ENCODE results near the gene ACSF3. TPM values are rescaled to one million over a fixed set of nuclear protein-coding genes. Genes with fewer than 3 reads are reported as not detected.
"Not testable (repeated sequence)": the region's sequence is repeated elsewhere in the genome, so short reads cannot be mapped to it uniquely, and the experiment has no call there.

The ACSF3 gene
- total RNA-seq, 4 donors from 2014 or later, result 17.8 to 20.7 (median 19.4) TPM

DNA sequence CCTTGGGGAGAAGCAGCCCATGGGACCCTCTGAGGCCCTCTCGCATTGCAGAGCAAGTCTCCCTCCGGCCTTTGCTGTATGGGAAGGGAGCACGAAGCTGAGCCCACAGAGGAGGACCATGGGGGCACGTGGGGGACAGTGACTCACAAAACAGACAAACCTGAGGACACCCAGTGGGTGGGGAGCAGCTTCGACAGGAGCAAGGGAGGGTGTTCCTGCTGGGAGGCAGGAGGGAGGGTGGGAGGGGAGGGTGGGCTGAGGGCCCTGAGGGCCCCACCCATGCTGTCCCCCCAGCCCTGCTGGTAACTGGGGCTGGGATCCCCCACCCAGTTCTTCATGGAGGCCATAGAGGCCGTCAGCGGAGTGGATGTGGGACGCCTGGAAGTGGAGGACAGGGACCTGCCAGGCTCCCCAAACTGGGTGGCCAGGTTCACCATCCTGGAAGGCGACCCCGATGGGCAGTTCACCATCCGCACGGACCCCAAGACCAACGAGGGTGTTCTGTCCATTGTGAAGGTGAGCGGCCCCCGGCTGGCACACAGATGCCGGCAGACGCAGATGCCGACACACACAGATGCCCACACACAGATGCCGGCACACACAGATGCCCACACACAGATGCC, 94.2 kb downstream of the ACSF3 start:
- DNase-seq, result no peak
- H3K9me3 ChIP-seq, result no peaks in the 10 kb centered on the region
- H3K27ac ChIP-seq, result no peak overlapping the region
- intact Hi-C loops (cut with DNase I; ENCODE audit: low total_unique reads), result no loop called here
- no peaks in the 10 kb centered on the region for H3K4me1 ChIP-seq
- ATAC-seq, result peak in 1 of 2 donors; percentile 9
- no peak for TF ChIP-seq POLR2A (IDR thresholded peaks at IDR 0.05)
- TF ChIP-seq, protein P1, sequence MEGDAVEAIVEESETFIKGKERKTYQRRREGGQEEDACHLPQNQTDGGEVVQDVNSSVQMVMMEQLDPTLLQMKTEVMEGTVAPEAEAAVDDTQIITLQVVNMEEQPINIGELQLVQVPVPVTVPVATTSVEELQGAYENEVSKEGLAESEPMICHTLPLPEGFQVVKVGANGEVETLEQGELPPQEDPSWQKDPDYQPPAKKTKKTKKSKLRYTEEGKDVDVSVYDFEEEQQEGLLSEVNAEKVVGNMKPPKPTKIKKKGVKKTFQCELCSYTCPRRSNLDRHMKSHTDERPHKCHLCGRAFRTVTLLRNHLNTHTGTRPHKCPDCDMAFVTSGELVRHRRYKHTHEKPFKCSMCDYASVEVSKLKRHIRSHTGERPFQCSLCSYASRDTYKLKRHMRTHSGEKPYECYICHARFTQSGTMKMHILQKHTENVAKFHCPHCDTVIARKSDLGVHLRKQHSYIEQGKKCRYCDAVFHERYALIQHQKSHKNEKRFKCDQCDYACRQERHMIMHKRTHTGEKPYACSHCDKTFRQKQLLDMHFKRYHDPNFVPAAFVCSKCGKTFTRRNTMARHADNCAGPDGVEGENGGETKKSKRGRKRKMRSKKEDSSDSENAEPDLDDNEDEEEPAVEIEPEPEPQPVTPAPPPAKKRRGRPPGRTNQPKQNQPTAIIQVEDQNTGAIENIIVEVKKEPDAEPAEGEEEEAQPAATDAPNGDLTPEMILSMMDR (IDR thresholded peaks at IDR 0.05 in 4 of 5, conservative IDR thresholded peaks at IDR 0.05 in 1 of 5), result no peak
- in situ Hi-C loops (cut with MboI; ENCODE audit: low sequenced_read_pairs in 4 of 4), result no loop called here
- no peak overlapping the region for H3K4me3 ChIP-seq
- peaks cover 0 to 5% of the 10 kb centered on the region in 2 donors for H3K36me3 ChIP-seq
- no peaks in the 10 kb centered on the region for H3K27me3 ChIP-seq

DNA sequence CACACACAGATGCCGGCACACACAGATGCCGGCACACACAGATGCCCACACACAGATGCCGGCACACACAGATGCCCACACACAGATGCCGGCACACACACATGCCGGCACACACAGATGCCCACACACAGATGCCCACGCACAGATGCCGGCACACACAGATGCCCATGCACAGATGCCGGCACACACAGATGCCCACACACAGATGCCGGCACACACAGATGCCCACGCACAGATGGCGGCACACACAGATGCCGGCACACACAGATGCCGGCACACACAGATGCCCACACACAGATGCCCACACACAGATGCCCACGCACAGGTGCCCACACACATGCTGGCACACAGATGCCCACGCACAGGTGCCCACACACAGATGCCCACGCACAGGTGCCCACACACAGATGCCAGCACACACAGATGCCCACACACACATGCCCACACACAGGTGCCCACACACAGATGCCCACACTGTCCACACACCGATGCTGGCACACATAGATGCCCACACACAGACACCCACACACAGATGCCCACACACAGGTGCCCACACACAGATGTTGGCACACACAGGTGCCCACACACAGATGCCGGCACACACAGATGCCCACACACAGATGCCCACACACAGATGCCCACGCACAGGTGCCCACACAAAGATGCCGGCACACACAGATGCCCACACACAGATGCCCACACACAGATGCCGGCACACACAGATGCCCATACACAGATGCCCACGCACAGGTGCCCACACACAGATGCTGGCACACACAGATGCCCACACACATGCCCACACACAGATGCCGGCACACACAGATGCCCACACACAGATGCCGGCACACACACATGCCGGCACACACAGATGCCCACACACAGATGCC, 95.1 kb downstream of the ACSF3 start:
- H3K27me3 ChIP-seq; H3K27ac ChIP-seq; in situ Hi-C loops (cut with MboI; ENCODE audit: low sequenced_read_pairs in 4 of 4); H3K4me1 ChIP-seq; ATAC-seq; intact Hi-C loops (cut with DNase I; ENCODE audit: low total_unique reads); H3K36me3 ChIP-seq; H3K9me3 ChIP-seq; DNase-seq; H3K4me3 ChIP-seq: not testable (repeated sequence)

DNA sequence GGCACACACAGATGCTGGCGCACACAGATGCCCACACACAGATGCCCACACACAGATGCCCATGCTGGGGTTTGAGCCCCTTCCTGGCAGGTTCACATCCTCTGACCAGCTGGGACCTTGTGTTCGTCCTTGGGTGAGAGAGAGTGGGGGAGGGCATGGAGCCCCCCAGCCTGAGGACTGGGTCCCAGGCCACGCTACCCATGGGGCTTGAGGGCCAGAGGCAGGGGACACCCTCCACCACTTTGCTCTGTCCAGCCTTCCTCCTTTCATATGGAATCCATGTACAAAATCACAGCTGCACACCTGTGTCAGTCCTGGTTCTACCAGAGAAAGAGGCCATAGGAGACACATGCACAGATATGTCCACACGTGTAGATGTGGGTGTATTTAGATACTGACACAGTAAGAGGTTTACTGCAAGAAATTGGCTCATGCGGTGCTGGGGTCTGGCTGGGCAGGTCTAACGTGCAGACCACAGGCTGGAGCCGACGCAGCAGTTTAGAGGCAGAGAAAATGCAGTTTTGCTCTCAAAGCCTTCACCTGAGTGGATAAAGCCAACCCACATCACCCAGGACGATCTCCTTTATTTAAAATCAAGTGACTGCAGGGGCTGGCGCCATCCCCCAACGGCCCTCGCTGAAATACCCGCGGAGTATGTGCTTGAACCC, 95.8 kb downstream of the ACSF3 start:
- no peaks in the 10 kb centered on the region for H3K27me3 ChIP-seq
- no peak for TF ChIP-seq POLR2A (IDR thresholded peaks at IDR 0.05)
- H3K9me3 ChIP-seq, result no peaks in the 10 kb centered on the region
- H3K27ac ChIP-seq, result no peak overlapping the region
- ATAC-seq, result no peak
- H3K4me3 ChIP-seq, result no peak overlapping the region
- H3K36me3 ChIP-seq, result peaks cover 0 to 16% of the 10 kb centered on the region in 2 donors
- no peak for DNase-seq
- in situ Hi-C loops (cut with MboI; ENCODE audit: low sequenced_read_pairs in 4 of 4), result no loop called here
- intact Hi-C loops (cut with DNase I; ENCODE audit: low total_unique reads), result no loop called here
- no peaks in the 10 kb centered on the region for H3K4me1 ChIP-seq

DNA sequence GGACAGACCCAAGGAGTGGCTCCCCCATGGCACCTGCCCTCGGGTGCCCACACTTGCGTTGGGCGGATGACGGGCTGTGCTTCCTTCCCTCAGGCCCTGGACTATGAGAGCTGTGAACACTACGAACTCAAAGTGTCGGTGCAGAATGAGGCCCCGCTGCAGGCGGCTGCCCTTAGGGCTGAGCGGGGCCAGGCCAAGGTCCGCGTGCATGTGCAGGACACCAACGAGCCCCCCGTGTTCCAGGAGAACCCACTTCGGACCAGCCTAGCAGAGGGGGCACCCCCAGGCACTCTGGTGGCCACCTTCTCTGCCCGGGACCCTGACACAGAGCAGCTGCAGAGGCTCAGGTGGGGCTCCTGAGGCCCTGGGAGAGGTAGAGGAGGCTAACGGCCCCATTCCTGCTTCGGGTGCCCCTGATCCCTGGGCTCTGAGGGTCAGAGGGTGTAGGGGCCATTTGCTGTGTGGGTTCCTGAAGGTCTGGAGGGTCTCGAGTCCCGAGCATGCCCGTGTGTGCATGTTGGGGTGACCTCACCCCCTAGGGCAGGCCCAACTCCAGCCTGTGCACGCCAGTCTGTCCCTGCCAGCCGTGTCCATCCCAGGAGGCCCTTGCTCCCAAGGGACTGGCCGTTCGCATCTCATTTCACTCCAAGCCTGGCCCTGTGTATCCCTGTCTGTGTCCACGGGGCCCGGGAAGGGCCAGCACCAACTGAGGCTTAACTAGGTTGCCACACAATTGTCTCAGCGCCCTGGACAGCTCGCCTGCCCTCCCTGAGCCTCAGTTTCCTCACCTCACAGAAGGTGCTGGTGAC, 96.7 kb downstream of the ACSF3 start:
- no peak for TF ChIP-seq POLR2A (IDR thresholded peaks at IDR 0.05)
- TF ChIP-seq, protein P1 (IDR thresholded peaks at IDR 0.05 in 4 of 5, conservative IDR thresholded peaks at IDR 0.05 in 1 of 5), result no peak
- no peak overlapping the region for H3K27ac ChIP-seq
- H3K36me3 ChIP-seq, result peaks cover 0 to 17% of the 10 kb centered on the region in 2 donors
- no peak for DNase-seq
- no peak for ATAC-seq
- in situ Hi-C loops (cut with MboI; ENCODE audit: low sequenced_read_pairs in 4 of 4) (no loop called here), intact Hi-C loops (cut with DNase I; ENCODE audit: low total_unique reads) (no loop called here)
- no peaks in the 10 kb centered on the region for H3K4me1 ChIP-seq
- no peaks in the 10 kb centered on the region for H3K27me3 ChIP-seq
- H3K9me3 ChIP-seq, result no peaks in the 10 kb centered on the region
- H3K4me3 ChIP-seq, result no peak overlapping the region

DNA sequence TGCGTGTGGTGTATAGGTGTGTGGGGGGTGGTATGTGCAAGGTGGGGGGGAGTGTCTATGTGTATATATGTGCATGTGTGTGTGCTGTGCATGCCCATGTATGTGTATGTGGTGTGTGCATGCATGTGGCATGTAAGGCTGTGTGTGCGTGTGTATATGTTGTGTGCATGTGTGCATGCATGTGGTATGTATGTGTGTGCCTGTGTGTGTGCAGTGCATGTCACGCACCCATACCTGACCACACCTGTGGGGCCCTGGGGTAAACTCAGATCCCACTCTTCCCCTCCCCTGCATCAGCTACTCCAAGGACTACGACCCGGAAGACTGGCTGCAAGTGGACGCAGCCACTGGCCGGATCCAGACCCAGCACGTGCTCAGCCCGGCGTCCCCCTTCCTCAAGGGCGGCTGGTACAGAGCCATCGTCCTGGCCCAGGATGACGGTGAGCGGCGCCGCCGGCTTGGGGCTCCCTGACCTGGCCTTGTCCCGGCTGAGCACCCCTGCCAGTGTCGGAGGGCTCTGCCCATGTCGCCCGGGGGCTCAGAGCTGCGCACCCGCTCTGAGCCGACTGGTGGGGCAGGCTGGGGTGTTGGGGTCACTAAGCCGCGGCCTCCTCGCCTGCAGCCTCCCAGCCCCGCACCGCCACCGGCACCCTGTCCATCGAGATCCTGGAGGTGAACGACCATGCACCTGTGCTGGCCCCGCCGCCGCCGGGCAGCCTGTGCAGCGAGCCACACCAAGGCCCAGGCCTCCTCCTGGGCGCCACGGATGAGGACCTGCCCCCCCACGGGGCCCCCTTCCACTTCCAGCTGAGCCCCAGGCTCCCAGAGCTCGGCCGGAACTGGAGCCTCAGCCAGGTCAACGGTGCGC, 97.6 kb downstream of the ACSF3 start:
- no peak for ATAC-seq
- in situ Hi-C loops (cut with MboI; ENCODE audit: low sequenced_read_pairs in 4 of 4), result no loop called here
- no peak for DNase-seq
- Histone ChIP-seq H3K4me3 (no peak overlapping the region), H3K27me3 (no peaks in the 10 kb centered on the region), H3K36me3 (peaks cover 0 to 17% of the 10 kb centered on the region in 2 donors), H3K27ac (no peak overlapping the region), H3K4me1 (no peaks in the 10 kb centered on the region), H3K9me3 (no peaks in the 10 kb centered on the region)
- intact Hi-C loops (cut with DNase I; ENCODE audit: low total_unique reads), result no loop called here
- TF ChIP-seq, protein P1 (IDR thresholded peaks at IDR 0.05 in 4 of 5, conservative IDR thresholded peaks at IDR 0.05 in 1 of 5), result no peak
- TF ChIP-seq POLR2A (IDR thresholded peaks at IDR 0.05), result no peak

Data from gastrocnemius medialis (tissue), 4 donors.